Neuronal stem cell (in vitro differentiated cells): ENCODE data around the gene CTR9.

ENCODE experiments used
- DNase-seq: peaks from one replicate; pipeline ENCODE4 v3.0.0-alpha.2; 2013; ENCODE audit warnings: low spot score
- H2AFZ ChIP-seq: one replicate; pipeline ENCODE4 v1.6.1; 2013; ENCODE audit warnings: mild to moderate bottlenecking, low read length, inconsistent platforms
- H2AK5ac ChIP-seq: 2 replicates; pipeline ENCODE4 v1.6.1; 2013; ENCODE audit warnings: low read depth, mild to moderate bottlenecking, inconsistent platforms, low read length, moderate library complexity, mixed read lengths
- H2BK120ac ChIP-seq: 2 replicates; pipeline ENCODE4 v1.6.1; 2013; ENCODE audit warnings: low read depth, mild to moderate bottlenecking, inconsistent platforms, low read length, moderate library complexity, mixed read lengths
- H2BK12ac ChIP-seq: one replicate; pipeline ENCODE4 v1.6.1; 2013; ENCODE audit warnings: low read length, inconsistent platforms
- H2BK15ac ChIP-seq: 2 replicates; pipeline ENCODE4 v1.6.1; 2013; ENCODE audit warnings: mild to moderate bottlenecking, low read length, inconsistent platforms, mixed read lengths
- H2BK5ac ChIP-seq: one replicate; pipeline ENCODE4 v1.6.1; 2013; ENCODE audit warnings: inconsistent platforms, mild to moderate bottlenecking, low read length, moderate library complexity
- H3K14ac ChIP-seq: one replicate; pipeline ENCODE4 v1.6.1; 2013; ENCODE audit warnings: low read length, inconsistent platforms
- H3K18ac ChIP-seq: 2 replicates; pipeline ENCODE4 v1.6.1; 2013; ENCODE audit warnings: low read length, inconsistent platforms
- H3K23ac ChIP-seq: 2 replicates; pipeline ENCODE4 v1.6.1; 2013; ENCODE audit warnings: low read depth, mild to moderate bottlenecking, mixed read lengths, low read length, inconsistent platforms; ENCODE audit not compliant: poor library complexity
- H3K27ac ChIP-seq: replicated peaks from 3 replicates; pipeline ENCODE4 v1.5.1; 2013; ENCODE audit warnings: low read length, inconsistent platforms
- H3K27me3 ChIP-seq, 3 experiments: 2 replicates each; pipeline ENCODE4 v1.6.1; 2013; ENCODE audit warnings: low read length in 3 of 3, mild to moderate bottlenecking in 2 of 3, inconsistent platforms in 1 of 3, low read depth in 1 of 3, mixed read lengths in 1 of 3, moderate library complexity in 1 of 3; ENCODE audit not compliant: control insufficient read depth in 3 of 3, insufficient read depth in 3 of 3
- H3K36me3 ChIP-seq, 2 donors: replicated peaks in 1 of 2; 2 replicates each; pipeline ENCODE4 v1.6.1; 2013; ENCODE audit warnings: low read length in 2 of 2; ENCODE audit not compliant: control insufficient read depth in 2 of 2, insufficient read depth in 2 of 2
- H3K4ac ChIP-seq: 2 replicates; pipeline ENCODE4 v1.6.1; 2013; ENCODE audit warnings: inconsistent platforms, mild to moderate bottlenecking, low read length, moderate library complexity
- H3K4me1 ChIP-seq, 2 donors: 1 replicate in 1 of 2; 2 replicates in 1 of 2; pipeline ENCODE4 v1.6.1; 2013; ENCODE audit warnings: low read length in 2 of 2, low read depth in 1 of 2; ENCODE audit not compliant: control insufficient read depth in 2 of 2, insufficient read depth in 1 of 2
- H3K4me2 ChIP-seq: one replicate; pipeline ENCODE4 v1.6.1; 2013; ENCODE audit warnings: mild to moderate bottlenecking, low read length, inconsistent platforms; ENCODE audit not compliant: insufficient read depth, poor library complexity, severe bottlenecking
- H3K4me3 ChIP-seq, 2 donors: 2 replicates each; pipeline ENCODE4 v1.5.1; 2013; ENCODE audit warnings: low read length in 2 of 2, mild to moderate bottlenecking in 2 of 2, inconsistent platforms in 1 of 2, moderate library complexity in 1 of 2
- H3K79me1 ChIP-seq: one replicate; pipeline ENCODE4 v1.6.1; 2013; ENCODE audit warnings: low read depth, mild to moderate bottlenecking, inconsistent platforms, low read length, moderate library complexity
- H3K9ac ChIP-seq: one replicate; pipeline ENCODE4 v1.6.1; 2013; ENCODE audit warnings: mild to moderate bottlenecking, low read depth, low read length, inconsistent platforms; ENCODE audit not compliant: poor library complexity
- H3K9me3 ChIP-seq, 2 donors: replicated peaks in 1 of 2; 2 replicates each; pipeline versions ENCODE3 to v1.6.1; 2013; ENCODE audit warnings: low read length in 2 of 2, mild to moderate bottlenecking in 2 of 2, inconsistent platforms in 1 of 2, low read depth in 1 of 2, mixed read lengths in 1 of 2, moderate library complexity in 1 of 2; ENCODE audit not compliant: control insufficient read depth in 2 of 2, insufficient read depth in 1 of 2
- H4K8ac ChIP-seq: one replicate; pipeline ENCODE4 v1.6.1; 2013; ENCODE audit warnings: low read depth, mild to moderate bottlenecking, inconsistent platforms, low read length, moderate library complexity
- H4K91ac ChIP-seq: one replicate; pipeline ENCODE4 v1.6.1; 2013; ENCODE audit warnings: low read length, low read depth, mild to moderate bottlenecking, inconsistent platforms; ENCODE audit not compliant: poor library complexity
- WGBS, 2 donors: extraction: QIAGEN DNeasy Blood & Tissue Kit; methylation state at CpG; one replicate each; pipeline ENCODE4 v1.1.7; 2013; ENCODE audit warnings: missing lambda C conversion rate in 2 of 2, mixed read lengths in 1 of 2; ENCODE audit not compliant: insufficient read length in 2 of 2, insufficient replicate concordance in 1 of 2; ENCODE audit errors: extremely low coverage in 2 of 2; 5-methylcytosine and 5-hydroxymethylcytosine counted together

The CTR9 gene

DNA sequence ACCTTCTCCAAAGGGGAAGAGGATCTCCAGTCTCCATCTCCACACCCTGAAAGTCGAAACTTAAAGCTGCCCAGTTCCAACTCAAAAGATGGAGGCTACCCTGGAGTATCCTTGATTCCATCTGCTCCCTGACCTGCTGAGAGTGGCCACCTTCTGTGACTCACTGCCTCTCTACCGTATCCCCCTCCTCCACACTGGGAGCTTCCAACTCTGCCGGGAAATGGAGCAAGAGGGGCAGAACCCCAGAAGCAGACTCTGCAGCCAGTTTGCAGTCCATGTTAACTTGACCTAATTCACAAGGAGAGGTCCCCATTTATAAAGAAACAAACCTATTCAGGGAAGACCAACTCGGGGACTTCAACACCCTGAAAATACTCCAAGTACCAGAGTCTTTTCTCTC is 35.5 kb upstream of the CTR9 start:
- no peak overlapping the region for H2AFZ ChIP-seq
- H3K36me3 ChIP-seq, result no peaks in the 10 kb centered on the region
- no peaks in the 10 kb centered on the region for H3K27me3 ChIP-seq
- no peak overlapping the region for H2BK15ac ChIP-seq
- no peak overlapping the region for H3K23ac ChIP-seq
- H3K4me2 ChIP-seq, result no peak overlapping the region
- no peak overlapping the region for H3K9ac ChIP-seq
- no peak overlapping the region for H4K8ac ChIP-seq
- DNase-seq, result no peak
- WGBS, 2 donors, result no CpG with 5 or more reads among the region's 4 CpGs
- no peak overlapping the region for H4K91ac ChIP-seq
- H3K4me1 ChIP-seq, result no peaks in the 10 kb centered on the region
- H3K18ac ChIP-seq, result no peak overlapping the region
- no peak overlapping the region for H2BK120ac ChIP-seq
- no peak overlapping the region for H2BK12ac ChIP-seq
- H2AK5ac ChIP-seq, result no peak overlapping the region
- no peak overlapping the region for H3K27ac ChIP-seq
- no peaks in the 10 kb centered on the region for H3K9me3 ChIP-seq
- H2BK5ac ChIP-seq, result no peak overlapping the region
- no peaks in the 10 kb centered on the region for H3K79me1 ChIP-seq
- H3K14ac ChIP-seq, result no peak overlapping the region
- H3K4me3 ChIP-seq, result no peak overlapping the region
- no peak overlapping the region for H3K4ac ChIP-seq

DNA sequence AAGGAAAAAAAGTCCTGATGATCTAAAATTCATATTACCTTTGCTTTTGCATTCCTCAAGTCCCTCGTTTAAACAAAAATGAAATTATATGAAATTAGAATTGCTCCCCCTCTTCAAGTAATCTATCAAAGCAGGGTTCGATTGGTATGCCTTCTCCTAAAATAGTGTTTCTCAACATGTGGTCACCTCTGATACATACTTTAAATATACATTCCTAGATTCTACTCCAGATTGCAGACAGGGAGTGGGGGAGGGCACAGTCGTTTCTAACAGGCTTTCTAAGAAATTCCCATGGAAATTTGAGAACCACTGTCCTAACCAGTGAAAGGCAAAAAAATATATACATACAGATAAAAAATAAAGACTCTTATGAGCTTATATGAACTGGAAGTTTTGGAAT is 34.9 kb upstream of the CTR9 start:
- no peaks in the 10 kb centered on the region for H3K4me1 ChIP-seq
- H3K14ac ChIP-seq, result no peak overlapping the region
- no peaks in the 10 kb centered on the region for H3K36me3 ChIP-seq
- no peak overlapping the region for H2AK5ac ChIP-seq
- H3K27ac ChIP-seq, result no peak overlapping the region
- no peak overlapping the region for H2BK5ac ChIP-seq
- H3K79me1 ChIP-seq, result no peaks in the 10 kb centered on the region
- H3K27me3 ChIP-seq, result no peaks in the 10 kb centered on the region
- no peaks in the 10 kb centered on the region for H3K9me3 ChIP-seq
- no peak overlapping the region for H4K8ac ChIP-seq
- H2BK12ac ChIP-seq, result no peak overlapping the region
- no peak overlapping the region for H4K91ac ChIP-seq
- H2BK120ac ChIP-seq, result no peak overlapping the region
- no peak overlapping the region for H2AFZ ChIP-seq
- no peak for DNase-seq
- H3K23ac ChIP-seq, result no peak overlapping the region
- no peak overlapping the region for H3K4ac ChIP-seq
- H3K4me3 ChIP-seq, result no peak overlapping the region
- WGBS, 2 donors, result no CpG with 5 or more reads among the region's 3 CpGs
- no peak overlapping the region for H3K9ac ChIP-seq
- H3K18ac ChIP-seq, result no peak overlapping the region
- H2BK15ac ChIP-seq, result no peak overlapping the region
- H3K4me2 ChIP-seq, result no peak overlapping the region

DNA sequence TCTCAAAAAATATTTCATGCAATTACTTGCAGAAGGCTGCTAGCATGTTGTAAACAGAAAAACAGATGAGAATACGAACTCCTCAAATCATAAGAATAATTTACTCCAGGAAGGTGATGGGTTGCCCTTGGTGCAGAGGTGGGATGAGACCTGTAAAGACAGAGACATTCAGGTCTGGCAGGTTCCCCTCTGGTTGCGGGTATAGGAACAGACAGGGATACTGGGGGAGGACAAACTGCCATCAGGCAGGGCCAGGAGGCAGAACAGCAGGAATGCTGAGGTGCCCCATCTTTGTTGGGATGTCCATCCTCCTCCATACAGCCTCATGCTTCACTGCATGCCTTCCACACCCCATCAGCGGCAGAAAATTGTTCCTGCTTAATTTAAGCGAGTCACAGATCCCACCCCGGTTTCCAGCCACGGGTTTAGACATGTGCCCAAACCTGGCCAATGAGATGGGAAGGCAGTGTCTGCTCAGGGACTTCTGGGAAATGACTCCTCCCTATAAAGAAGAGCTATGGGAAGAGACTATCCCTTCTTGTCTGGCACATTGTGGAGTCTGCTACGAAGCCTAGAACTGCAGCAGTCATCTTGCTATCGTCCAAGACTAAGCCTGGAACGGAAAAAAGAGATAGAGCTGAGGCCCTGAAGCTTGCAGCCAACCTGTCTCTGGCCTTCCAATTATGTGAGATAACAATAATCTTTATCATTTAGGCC is 34.3 kb upstream of the CTR9 start:
- Histone ChIP-seq H2AFZ (no peak overlapping the region), H3K27ac (no peak overlapping the region), H2BK120ac (no peak overlapping the region), H3K9me3 (no peaks in the 10 kb centered on the region), H3K9ac (no peak overlapping the region), H3K4ac (no peak overlapping the region), H2AK5ac (no peak overlapping the region), H3K4me3 (no peak overlapping the region), H3K27me3 (no peaks in the 10 kb centered on the region), H3K18ac (no peak overlapping the region), H3K36me3 (no peaks in the 10 kb centered on the region), H3K79me1 (no peaks in the 10 kb centered on the region), H3K4me1 (no peaks in the 10 kb centered on the region), H4K8ac (no peak overlapping the region), H3K4me2 (no peak overlapping the region), H2BK15ac (no peak overlapping the region), H3K14ac (no peak overlapping the region), H2BK12ac (no peak overlapping the region), H4K91ac (no peak overlapping the region), H3K23ac (no peak overlapping the region), H2BK5ac (no peak overlapping the region)
- no CpG with 5 or more reads among the region's 9 CpGs for WGBS, 2 donors
- no peak for DNase-seq

DNA sequence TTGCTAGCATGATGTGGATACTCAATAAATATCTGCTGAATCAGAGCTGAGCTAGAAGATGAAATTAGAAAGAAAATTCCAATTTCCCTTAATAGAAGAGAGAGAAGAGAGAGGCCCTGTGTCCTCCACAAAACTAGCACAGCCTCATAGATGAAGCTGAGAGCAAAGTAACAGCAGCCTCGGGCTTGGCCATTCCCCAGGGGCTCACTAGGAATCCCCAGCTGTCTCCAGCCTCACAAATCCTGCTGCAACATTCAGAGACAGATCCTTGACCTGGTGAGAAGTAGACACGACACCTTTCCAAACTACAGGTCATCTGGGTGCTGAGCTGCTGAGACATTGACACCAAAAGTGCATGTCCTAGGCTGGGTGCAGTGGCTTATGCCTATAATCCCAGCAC is 31.4 kb upstream of the CTR9 start:
- Histone ChIP-seq H2AFZ (no peak overlapping the region), H3K4me3 (no peak overlapping the region), H3K27me3 (no peaks in the 10 kb centered on the region), H3K14ac (no peak overlapping the region), H3K18ac (no peak overlapping the region), H2BK120ac (no peak overlapping the region), H3K4me1 (no peaks in the 10 kb centered on the region), H3K4me2 (no peak overlapping the region), H2BK12ac (no peak overlapping the region), H2AK5ac (no peak overlapping the region), H3K27ac (no peak overlapping the region), H4K8ac (no peak overlapping the region), H3K23ac (no peak overlapping the region), H3K4ac (no peak overlapping the region), H2BK5ac (no peak overlapping the region), H2BK15ac (no peak overlapping the region), H3K9ac (no peak overlapping the region), H3K79me1 (no peaks in the 10 kb centered on the region), H4K91ac (no peak overlapping the region), H3K9me3 (no peaks in the 10 kb centered on the region), H3K36me3 (no peaks in the 10 kb centered on the region)
- WGBS, 2 donors, result no CpG with 5 or more reads among the region's 2 CpGs
- DNase-seq, result no peak
